Activated CD4-positive, alpha-beta T cell treated with anti-CD3 and anti-CD28 coated beads, Interleukin-2, amount 10 ng/mL, durations not matched to agents 24 days and 14 days (primary cell): ENCODE data around the gene ADIPOR2. TPM values are rescaled to one million over a fixed set of nuclear protein-coding genes. Genes with fewer than 3 reads are reported as not detected.
"Not testable (repeated sequence)": the region's sequence is repeated elsewhere in the genome, so short reads cannot be mapped to it uniquely, and the experiment has no call there.

ENCODE experiments used
- DNase-seq: peaks from one replicate; pipeline ENCODE4 v3.0.0; 2022
- H3K27ac Mint-ChIP-seq: one replicate; pipeline ENCODE4 v1.8.0; 2022; ENCODE audit warnings: mild to moderate bottlenecking, mixed read lengths
- H3K27me3 Mint-ChIP-seq: one replicate; pipeline ENCODE4 v1.8.0; 2022; ENCODE audit warnings: mixed read lengths
- H3K36me3 Mint-ChIP-seq: one replicate; pipeline ENCODE4 v1.8.0; 2022; ENCODE audit warnings: low read depth, mild to moderate bottlenecking, mixed read lengths
- H3K4me1 Mint-ChIP-seq: one replicate; pipeline ENCODE4 v1.8.0; 2021; ENCODE audit warnings: mixed read lengths
- H3K4me3 Mint-ChIP-seq: one replicate; pipeline ENCODE4 v1.8.0; 2022; ENCODE audit warnings: mild to moderate bottlenecking, moderate library complexity, mixed read lengths
- H3K9me3 Mint-ChIP-seq: one replicate; pipeline ENCODE4 v1.8.0; 2021; ENCODE audit warnings: mixed read lengths
- intact Hi-C: fragments of 100-400 bp; cut with micrococcal nuclease; formaldehyde crosslinking; loops from one replicate; pipeline ENCODE4 v1.15.1; 2023
- total RNA-seq: library from RNA; stranded (reverse); gene quantifications from 2 replicates; pipeline ENCODE4 v1.2.3, GENCODE V29; 2022

ADIPOR2 gene
- total RNA-seq, 1 donor from 2014 or later: 68.7 TPM

GRCh38 chr12:1719139-1719538, 28.3 kb downstream of the ADIPOR2 start:
- peaks cover 11% of the 10 kb centered on the region for H3K4me1 Mint-ChIP-seq
- H3K9me3 Mint-ChIP-seq: no peaks in the 10 kb centered on the region
- intact Hi-C loops: no loop called here
- no peak overlapping the region for H3K4me3 Mint-ChIP-seq
- H3K27me3 Mint-ChIP-seq: no peaks in the 10 kb centered on the region
- H3K27ac Mint-ChIP-seq: no peak overlapping the region
- DNase-seq: no peak
- H3K36me3 Mint-ChIP-seq: peaks cover 25% of the 10 kb centered on the region

- no peak overlapping the region for H3K27ac Mint-ChIP-seq
- peaks cover 13% of the 10 kb centered on the region for H3K4me1 Mint-ChIP-seq
- H3K4me3 Mint-ChIP-seq: no peak overlapping the region
- no peaks in the 10 kb centered on the region for H3K9me3 Mint-ChIP-seq
- intact Hi-C loops: no loop called here
- H3K27me3 Mint-ChIP-seq: no peaks in the 10 kb centered on the region
- DNase-seq: no peak
- peaks cover 19% of the 10 kb centered on the region for H3K36me3 Mint-ChIP-seq
Measured at GRCh38 chr12:1720494-1720893, 29.6 kb downstream of the ADIPOR2 start.

- Mint-ChIP-seq H3K27ac (no peak overlapping the region), H3K9me3 (no peaks in the 10 kb centered on the region), H3K4me3 (no peak overlapping the region), H3K27me3 (no peaks in the 10 kb centered on the region), H3K36me3 (peaks cover 32% of the 10 kb centered on the region), H3K4me1 (peaks cover 13% of the 10 kb centered on the region)
- intact Hi-C loops: no loop called here
- DNase-seq: no peak
Measured at GRCh38 chr12:1723721-1724120, 32.9 kb downstream of the ADIPOR2 start.

- Mint-ChIP-seq H3K9me3 (no peaks in the 10 kb centered on the region), H3K36me3 (peaks cover 35% of the 10 kb centered on the region), H3K4me1 (peaks cover 13% of the 10 kb centered on the region), H3K27ac (no peak overlapping the region), H3K27me3 (no peaks in the 10 kb centered on the region), H3K4me3 (no peak overlapping the region)
- DNase-seq: no peak
- intact Hi-C loops: no loop called here
Measured at GRCh38 chr12:1724250-1724649, 33.4 kb downstream of the ADIPOR2 start.

DNA sequence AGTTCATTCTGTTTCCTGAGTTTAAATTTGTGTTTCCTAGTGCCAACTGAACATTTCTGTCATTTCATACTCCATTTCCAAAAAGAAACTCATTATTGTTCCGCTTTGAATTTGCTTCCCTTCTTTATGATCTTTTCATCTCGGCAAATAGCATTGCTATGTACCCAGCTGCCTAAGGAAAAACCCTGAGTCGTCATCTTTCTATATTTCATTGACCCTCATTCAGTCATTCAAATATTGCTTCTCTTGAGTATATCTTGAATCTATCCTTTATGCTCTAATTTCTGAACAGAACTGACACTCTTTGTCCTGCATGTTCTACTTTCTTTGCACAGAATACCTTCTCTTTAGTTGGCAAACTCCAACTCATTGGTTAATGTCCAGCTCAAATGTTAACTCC, 35.9 kb downstream of the ADIPOR2 start:
- H3K9me3 Mint-ChIP-seq: no peaks in the 10 kb centered on the region
- no peak for DNase-seq
- no peak overlapping the region for H3K27ac Mint-ChIP-seq
- intact Hi-C loops: no loop called here
- no peak overlapping the region for H3K4me3 Mint-ChIP-seq
- peaks cover 11% of the 10 kb centered on the region for H3K4me1 Mint-ChIP-seq
- no peaks in the 10 kb centered on the region for H3K27me3 Mint-ChIP-seq
- peaks cover 40% of the 10 kb centered on the region for H3K36me3 Mint-ChIP-seq

- H3K36me3 Mint-ChIP-seq: peaks cover 34% of the 10 kb centered on the region
- intact Hi-C loops: no loop called here
- DNase-seq: no peak
- no peaks in the 10 kb centered on the region for H3K9me3 Mint-ChIP-seq
- H3K27me3 Mint-ChIP-seq: no peaks in the 10 kb centered on the region
- peaks cover 10% of the 10 kb centered on the region for H3K4me1 Mint-ChIP-seq
- no peak overlapping the region for H3K27ac Mint-ChIP-seq
- no peak overlapping the region for H3K4me3 Mint-ChIP-seq
Measured at GRCh38 chr12:1728824-1729223, 38.0 kb downstream of the ADIPOR2 start.

DNA sequence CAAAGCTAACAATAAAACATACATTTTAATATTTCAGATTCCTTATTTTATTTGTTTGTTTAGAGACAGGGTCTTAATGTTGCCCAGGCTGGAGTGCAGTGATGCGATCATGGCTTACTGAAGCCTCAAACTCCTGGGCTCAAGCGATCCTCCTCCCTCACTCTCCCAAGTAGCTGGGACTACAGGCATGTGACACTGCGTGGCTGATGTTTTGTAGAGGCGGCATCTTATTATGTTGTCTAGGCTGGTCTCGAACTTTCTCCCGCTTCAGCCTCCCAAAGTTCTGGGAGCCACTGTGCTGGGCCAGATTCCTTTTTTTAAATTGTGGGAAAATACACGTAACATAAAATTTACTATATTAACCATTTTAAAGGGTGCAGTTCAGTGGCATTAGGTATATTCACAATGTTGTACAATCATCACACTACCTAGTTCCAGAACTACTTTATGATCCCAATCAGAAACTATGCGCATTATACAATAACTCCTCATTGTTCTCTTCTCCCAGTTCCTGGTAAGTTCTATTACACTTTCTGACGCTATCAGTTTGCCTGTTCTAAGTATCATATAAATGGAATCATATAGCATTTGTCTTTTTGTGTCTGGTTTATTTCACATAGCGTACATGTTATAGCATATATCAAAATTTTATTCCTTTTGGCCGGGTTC, 40.3 kb downstream of the ADIPOR2 start:
- intact Hi-C loops: no loop called here
- no peaks in the 10 kb centered on the region for H3K27me3 Mint-ChIP-seq
- no peaks in the 10 kb centered on the region for H3K9me3 Mint-ChIP-seq
- DNase-seq: no peak
- H3K4me1 Mint-ChIP-seq: peaks cover 7% of the 10 kb centered on the region
- H3K4me3 Mint-ChIP-seq: no peak overlapping the region
- H3K27ac Mint-ChIP-seq: no peak overlapping the region
- H3K36me3 Mint-ChIP-seq: peaks cover 25% of the 10 kb centered on the region

- H3K27me3 Mint-ChIP-seq, H3K27ac Mint-ChIP-seq, H3K4me3 Mint-ChIP-seq, intact Hi-C loops, H3K4me1 Mint-ChIP-seq, DNase-seq, H3K9me3 Mint-ChIP-seq: not testable (repeated sequence)
- peaks cover 22% of the 10 kb centered on the region for H3K36me3 Mint-ChIP-seq
Measured at GRCh38 chr12:1731688-1732078, 40.8 kb downstream of the ADIPOR2 start.

DNA sequence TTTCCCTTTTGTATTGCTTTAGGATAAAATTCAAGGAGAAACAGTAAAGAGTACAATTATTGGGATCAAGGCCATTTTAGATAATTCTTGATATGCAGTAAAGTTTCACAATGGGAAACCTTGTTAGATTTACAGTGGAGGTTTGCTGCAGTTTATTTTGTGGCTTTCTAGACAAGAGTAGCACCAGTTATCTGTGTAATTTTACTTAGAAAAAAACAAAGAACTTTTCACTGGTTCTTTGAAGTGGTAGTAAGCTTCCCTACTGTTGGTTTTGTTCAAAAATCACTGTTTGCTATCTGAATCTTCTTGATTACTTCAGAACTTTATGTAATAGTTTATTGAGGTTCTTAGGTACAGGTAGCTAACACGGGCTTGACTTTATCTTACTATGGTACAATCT, 42.0 kb downstream of the ADIPOR2 start:
- intact Hi-C loops: no loop called here
- Mint-ChIP-seq H3K27ac (no peak overlapping the region), H3K4me1 (peaks cover 8% of the 10 kb centered on the region), H3K4me3 (no peak overlapping the region), H3K36me3 (peaks cover 13% of the 10 kb centered on the region), H3K27me3 (no peaks in the 10 kb centered on the region), H3K9me3 (no peaks in the 10 kb centered on the region)
- no peak for DNase-seq

GRCh38 chr12:1733712-1734111, 42.8 kb downstream of the ADIPOR2 start:
- peaks cover 11% of the 10 kb centered on the region for H3K36me3 Mint-ChIP-seq
- H3K4me3 Mint-ChIP-seq, H3K4me1 Mint-ChIP-seq, H3K9me3 Mint-ChIP-seq, DNase-seq, H3K27ac Mint-ChIP-seq, H3K27me3 Mint-ChIP-seq, intact Hi-C loops: not testable (repeated sequence)

DNA sequence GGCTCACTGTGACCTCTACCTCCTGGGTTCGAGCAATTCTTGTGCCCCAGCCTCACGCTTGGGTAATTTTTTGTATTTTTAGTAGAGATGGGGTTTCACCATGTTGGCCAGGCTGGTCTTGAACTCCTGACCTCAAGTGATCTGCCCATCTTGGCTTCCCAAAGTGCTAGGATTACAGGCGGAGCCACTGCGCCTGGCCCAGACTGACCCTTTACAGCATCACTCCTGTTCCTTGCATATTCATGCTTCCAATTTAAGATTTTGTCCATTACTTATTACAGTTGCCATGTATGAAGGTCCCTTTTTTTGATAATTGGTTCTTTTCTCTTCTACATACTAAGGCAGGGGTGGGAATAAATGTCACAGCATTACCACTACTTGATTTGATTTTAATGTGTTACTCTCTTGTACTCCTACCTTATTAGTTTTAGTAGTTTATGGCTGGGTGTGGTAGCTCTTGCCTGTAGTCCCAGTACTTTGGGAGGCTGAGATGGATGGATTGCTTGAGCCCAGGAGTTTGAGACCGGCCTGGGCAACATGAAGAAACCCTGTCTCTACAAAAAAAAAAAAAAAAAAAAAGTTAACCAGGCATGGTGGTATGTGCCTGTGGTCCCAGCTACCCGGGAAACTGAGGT, 46.9 kb downstream of the ADIPOR2 start:
- Mint-ChIP-seq H3K4me1 (peaks cover 19% of the 10 kb centered on the region), H3K4me3 (no peak overlapping the region), H3K36me3 (peaks cover 8% of the 10 kb centered on the region), H3K9me3 (no peaks in the 10 kb centered on the region), H3K27ac (no peak overlapping the region), H3K27me3 (no peaks in the 10 kb centered on the region)
- intact Hi-C loops: no loop called here
- DNase-seq: no peak

GRCh38 chr12:1738446-1738845, 47.6 kb downstream of the ADIPOR2 start:
- no peak overlapping the region for H3K27ac Mint-ChIP-seq
- intact Hi-C loops: no loop called here
- no peaks in the 10 kb centered on the region for H3K9me3 Mint-ChIP-seq
- H3K4me3 Mint-ChIP-seq: no peak overlapping the region
- H3K4me1 Mint-ChIP-seq: peaks cover 17% of the 10 kb centered on the region
- peaks cover 8% of the 10 kb centered on the region for H3K36me3 Mint-ChIP-seq
- DNase-seq: no peak
- H3K27me3 Mint-ChIP-seq: no peaks in the 10 kb centered on the region

DNA sequence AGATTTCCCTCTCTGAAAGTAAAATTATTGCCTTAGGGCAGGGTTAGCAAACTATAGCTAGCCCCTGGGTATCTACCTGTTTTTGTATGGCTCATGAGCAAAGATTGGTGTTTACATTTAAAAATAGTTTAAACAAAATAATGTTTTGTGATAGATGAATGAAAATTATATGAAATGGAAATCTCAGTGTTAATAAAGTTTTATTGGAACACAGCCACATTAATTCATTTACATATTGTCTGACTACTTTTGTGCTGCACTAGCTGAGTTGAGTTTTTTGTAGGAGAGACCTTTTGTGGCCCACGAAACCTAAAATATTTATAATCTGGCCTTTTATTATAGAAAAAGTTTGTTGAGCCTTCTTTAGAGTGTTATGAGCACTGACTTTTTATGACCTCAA, 48.5 kb downstream of the ADIPOR2 start:
- no peak for DNase-seq
- intact Hi-C loops: no loop called here
- Mint-ChIP-seq H3K4me3 (no peak overlapping the region), H3K27ac (no peak overlapping the region), H3K4me1 (peaks cover 17% of the 10 kb centered on the region), H3K9me3 (no peaks in the 10 kb centered on the region), H3K36me3 (peaks cover 8% of the 10 kb centered on the region), H3K27me3 (no peaks in the 10 kb centered on the region)

DNA sequence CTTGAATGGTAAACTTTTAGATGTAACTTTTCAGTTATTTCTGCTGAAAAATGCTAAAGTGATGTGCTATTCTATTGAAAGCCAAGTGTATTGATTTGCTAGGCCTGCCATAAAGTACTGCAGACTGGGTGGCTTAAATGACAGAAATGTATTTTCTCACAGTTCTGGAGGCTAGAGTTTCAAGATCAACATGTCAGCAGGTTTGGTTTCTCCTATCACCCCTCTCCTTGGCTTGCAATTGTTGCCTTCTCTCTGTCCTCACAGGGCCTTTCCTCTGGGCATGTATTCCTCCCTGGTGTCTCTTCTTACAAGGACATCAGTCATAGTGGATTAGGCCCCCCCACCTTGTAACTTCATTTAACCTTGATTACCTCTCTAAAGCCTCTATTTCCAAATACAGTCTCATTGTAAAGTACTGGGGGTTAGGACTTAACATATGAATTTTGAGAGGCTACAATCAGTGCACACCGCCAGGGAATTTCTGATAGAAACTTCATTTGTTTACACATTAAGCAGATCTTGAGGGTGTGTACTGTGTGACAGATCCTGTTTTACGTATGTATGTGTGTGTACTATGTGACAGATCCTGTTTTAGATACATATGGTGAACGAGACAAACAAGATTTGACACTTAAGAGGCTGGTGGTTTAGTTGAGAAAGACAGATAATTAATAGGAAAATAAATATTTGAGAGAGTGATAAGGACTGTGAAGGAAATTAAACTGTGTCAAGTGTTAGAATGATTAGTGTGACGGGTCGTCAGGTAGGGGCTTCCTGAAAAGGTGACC, 49.5 kb downstream of the ADIPOR2 start:
- H3K27me3 Mint-ChIP-seq: no peaks in the 10 kb centered on the region
- no peak overlapping the region for H3K27ac Mint-ChIP-seq
- DNase-seq: no peak
- peaks cover 13% of the 10 kb centered on the region for H3K36me3 Mint-ChIP-seq
- H3K4me1 Mint-ChIP-seq: peaks cover 17% of the 10 kb centered on the region
- intact Hi-C loops: no loop called here
- H3K4me3 Mint-ChIP-seq: no peak overlapping the region
- no peaks in the 10 kb centered on the region for H3K9me3 Mint-ChIP-seq
